Left cardiac atrium (tissue), 4 donors: ENCODE data around the gene COL18A1. TPM values are rescaled to one million over a fixed set of nuclear protein-coding genes. Genes with fewer than 3 reads are reported as not detected.

Experiments used
- ATAC-seq, 2 donors: fragments of 200-7000 bp; cut with Tn5 transposase; one replicate each; pipeline ENCODE4 v1.9.1; 2020; ENCODE audit warnings: mild to moderate bottlenecking in 2 of 2, moderate library complexity in 2 of 2
- DNase-seq: peaks from one replicate; pipeline ENCODE4 v3.0.0-alpha.2; 2020
- intact Hi-C, 2 donors: fragments of 100-400 bp; cut with DNase I; formaldehyde crosslinking; loops; one replicate each; pipeline versions ENCODE4 v1.14.1 to v1.15.1; 2022 to 2023
- total RNA-seq, 2 donors: library from RNA; stranded (reverse); fragmentation: NEBNext Ultra II Directional; extraction: Animal tissue kit (Norgen Biotek cat#: 25700); gene quantifications; one replicate each; pipeline ENCODE4 v1.2.1, GENCODE V29; 2021
- donor health status: DM: no; HTN: yes; CAD: no.
- donor health status: DM: no; HTN: yes; CAD: no; lungs with severe emphysema.
- donor health status: DM: yes; HTN: yes; CAD: no.
- donor health status: Dilated cardiomyopathy.

COL18A1 gene
- total RNA-seq, 2 donors from 2014 or later, result 53.4 to 104 TPM

DNA sequence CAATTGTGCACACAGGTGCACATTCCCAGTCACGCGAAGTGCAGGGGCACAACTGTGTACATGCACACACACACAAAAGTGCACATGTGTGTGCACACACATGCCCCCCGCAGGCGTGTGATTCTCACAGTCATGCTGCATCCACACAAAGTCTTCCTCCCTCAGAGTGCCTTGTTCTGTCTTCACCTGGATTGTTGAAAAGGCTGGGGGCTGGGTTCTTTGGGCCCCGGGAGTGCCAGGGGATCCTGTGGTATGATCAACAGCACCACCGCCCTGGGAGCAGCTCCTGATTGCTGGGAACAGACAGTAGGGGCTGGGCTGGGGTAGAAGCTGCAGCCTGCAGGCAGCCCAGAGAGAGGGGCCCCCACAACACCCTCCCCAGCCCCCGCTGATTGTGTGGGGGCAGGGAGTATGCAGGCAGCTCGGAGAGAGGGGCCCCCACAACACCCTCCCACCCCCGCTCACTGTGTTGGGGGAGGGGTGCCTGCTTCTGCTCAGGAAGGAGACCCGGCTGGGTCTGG lies 3.4 kb downstream of the COL18A1 start:
- intact Hi-C loops, result no loop called here
- ATAC-seq (no peak), DNase-seq (peak; percentile 17)

DNA sequence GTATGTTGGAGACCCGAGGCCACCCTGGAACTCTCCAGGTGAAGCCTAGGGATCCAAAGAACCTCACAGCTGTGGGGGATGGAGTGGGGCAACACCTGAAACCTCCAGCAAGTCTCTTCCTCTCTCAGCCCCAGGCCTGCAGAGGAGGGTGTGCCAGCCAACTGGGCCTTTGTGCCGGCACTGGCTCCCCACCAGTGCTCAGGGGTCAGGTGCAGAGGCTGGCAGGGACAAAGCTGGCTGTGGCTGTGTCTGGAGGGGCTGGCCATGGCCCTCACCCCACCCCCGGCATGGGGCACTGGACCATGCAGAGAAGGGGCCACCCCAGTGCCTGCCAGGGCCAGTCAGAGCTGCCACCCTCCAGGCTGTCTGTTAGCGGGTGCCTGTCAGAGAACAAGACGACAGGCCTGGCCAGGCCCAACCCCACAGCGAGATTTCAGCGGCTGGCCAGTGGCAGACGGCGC lies 3.9 kb downstream of the COL18A1 start:
- intact Hi-C loops, result no loop called here
- DNase-seq (peak; percentile 31), ATAC-seq (no peak)

DNA sequence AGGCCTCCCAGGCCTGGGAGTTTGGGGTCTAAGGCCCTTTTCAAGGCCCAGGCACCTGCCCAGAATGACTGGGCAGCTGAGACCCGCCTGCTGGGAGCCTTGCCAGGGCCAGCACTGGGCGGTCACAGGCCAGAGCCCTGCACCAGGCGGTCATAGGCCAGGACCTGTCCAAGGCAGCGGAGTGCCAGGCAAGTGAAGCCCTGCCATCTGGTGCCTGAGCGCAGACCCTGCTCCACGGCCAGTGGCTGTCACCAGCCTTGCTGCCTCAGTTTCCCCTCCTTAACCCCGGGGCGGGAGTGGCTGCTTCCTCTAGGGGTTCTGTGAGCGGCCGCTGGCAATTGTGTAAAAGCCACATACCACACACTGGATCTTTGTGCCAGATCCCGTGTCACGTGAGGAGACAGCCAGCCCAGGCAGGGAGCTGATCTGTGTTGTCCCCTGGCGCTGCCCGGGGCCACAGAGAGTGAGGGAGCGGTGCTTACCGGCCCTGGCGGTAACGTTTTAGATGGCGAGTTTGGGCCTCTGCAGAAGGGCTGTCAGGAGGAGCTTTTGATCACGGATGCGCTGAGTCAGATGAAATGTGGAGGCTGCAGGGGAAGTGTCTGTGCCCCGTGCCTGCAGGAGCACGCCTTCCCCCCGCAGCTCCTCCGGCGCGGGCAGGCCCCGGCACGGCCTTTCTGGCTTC lies 4.6 kb downstream of the COL18A1 start:
- peak in 1 of 2 donors; percentile 6 for ATAC-seq
- peak; percentile 45 for DNase-seq
- intact Hi-C loops, result no loop called here

- intact Hi-C loops, result no loop called here
These were observed 5.3 kb downstream of the COL18A1 start for GRCh38 chr21:45410151-45410864.

GRCh38 chr21:45410865-45411809 lies 6.2 kb downstream of the COL18A1 start:
- intact Hi-C loops, result no loop called here
- peak; percentile 83 for ATAC-seq
- DNase-seq, result peak; percentile 85

More at GRCh38 chr21:45410151-45410864, 5.3 kb downstream of the COL18A1 start:
- DNase-seq (peak; percentile 51), ATAC-seq (peak; percentile 0 to 12)

GRCh38 chr21:45411810-45412206 lies 6.8 kb downstream of the COL18A1 start:
- DNase-seq (no peak), ATAC-seq (no peak)
- intact Hi-C loops, result no loop called here

DNA sequence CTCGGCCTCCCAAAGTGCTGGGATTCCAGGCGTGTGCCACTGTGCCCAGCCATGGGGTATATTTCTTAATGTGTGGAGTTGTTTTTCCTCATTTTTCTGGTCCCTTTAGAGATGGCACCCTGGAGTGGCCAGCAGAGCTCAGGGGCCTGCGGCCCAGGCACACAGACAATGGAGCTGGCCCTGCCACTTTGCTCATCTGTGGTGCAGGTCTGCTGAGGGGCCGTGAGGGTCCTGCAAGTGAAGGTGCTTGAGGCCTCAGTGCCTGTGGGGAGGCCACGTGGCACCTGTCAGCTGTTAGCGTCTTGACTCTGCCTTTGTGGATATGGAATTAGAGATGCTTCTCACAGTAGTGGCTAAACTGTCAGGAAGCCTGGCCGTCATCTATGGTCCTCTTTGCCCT lies 7.5 kb downstream of the COL18A1 start:
- intact Hi-C loops, result no loop called here
- DNase-seq, result peak; percentile 11

GRCh38 chr21:45412909-45413611 lies 8.1 kb downstream of the COL18A1 start:
- ATAC-seq (no peak), DNase-seq (peak; percentile 39)
- intact Hi-C loops, result no loop called here

More for the DNA sequence above, 7.5 kb downstream of the COL18A1 start:
- ATAC-seq, result no peak

DNA sequence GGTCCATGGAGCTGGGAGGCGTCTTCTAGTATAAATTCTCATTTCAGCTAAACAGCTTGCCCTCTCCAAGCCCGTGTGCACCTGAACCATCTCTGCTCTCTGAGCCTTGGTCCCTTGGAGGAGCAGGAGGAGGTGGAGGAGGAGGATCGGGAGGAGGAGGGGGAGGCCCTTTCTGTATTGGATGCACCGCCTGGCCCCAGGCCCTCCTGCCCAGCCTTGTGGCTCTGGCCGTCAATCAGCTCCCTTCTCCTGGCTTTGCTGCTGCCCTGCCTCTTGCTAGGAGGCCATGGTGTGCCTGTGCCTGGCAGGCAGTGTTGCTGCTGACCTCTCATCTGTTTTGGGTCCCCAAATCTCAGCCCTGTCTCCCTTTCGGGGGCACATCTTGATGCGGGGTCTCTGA lies 9.0 kb downstream of the COL18A1 start:
- ATAC-seq, result no peak
- peak; percentile 21 for DNase-seq
- intact Hi-C loops, result no loop called here

- intact Hi-C loops, result no loop called here
- no peak for ATAC-seq
- peak; percentile 22 for DNase-seq
These were observed 9.6 kb downstream of the COL18A1 start for GRCh38 chr21:45414396-45415187.

- DNase-seq, result peak; percentile 24
- intact Hi-C loops, result no loop called here
- ATAC-seq, result no peak
These were observed 10.4 kb downstream of the COL18A1 start for GRCh38 chr21:45415188-45415942.

DNA sequence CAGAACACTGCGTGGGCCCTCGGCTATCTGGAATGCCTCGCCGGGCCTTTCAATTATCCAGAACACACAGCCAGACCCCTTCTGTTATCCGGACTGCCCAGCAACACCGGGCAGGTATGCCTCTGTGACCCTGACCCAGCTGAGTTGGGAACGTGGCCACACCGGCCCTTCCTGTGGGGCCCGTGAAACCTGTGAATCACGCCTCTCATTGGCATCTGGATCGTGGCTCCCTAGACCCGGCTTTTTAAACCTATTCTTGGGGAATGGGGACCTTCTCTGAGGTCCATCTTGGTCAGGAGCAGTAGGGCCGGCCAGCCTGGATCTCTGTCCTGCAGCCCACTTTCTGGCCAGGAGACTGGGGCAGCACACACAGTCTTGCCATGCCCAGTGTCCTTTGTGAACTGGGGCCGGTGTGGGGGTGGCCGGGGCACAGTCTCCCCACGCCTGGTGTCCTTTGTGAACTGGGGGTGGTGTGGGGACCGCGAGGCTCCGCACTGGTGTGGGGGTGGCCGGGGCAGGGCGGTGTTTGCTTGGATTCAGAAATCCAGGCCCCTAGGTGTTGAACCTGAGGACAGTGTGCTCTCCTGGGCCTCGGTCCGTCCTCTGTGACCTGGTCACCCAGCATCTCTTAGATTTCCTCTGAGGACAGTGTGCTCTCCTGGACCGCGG lies 11.1 kb downstream of the COL18A1 start:
- DNase-seq (peak; percentile 19), ATAC-seq (no peak)
- intact Hi-C loops, result no loop called here

DNA sequence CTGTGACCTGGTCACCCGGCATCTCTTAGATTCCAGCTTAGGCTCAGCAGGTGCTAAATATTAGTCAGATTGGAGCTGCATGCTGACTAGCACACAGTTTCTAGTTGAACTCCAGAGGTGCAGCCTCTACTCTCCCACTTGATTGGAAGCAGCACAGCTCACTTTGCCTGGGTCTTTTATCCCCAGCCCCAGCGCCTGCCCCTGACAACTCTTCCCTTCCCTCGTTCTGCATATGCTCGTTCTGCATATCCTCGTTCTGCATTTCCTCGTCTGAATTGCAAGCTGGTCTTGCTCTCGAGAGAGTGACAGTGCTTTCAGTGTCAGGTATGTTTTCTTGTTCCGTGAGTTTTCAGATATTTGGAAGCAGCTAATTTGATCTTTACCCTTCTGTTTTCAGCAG lies 11.7 kb downstream of the COL18A1 start:
- intact Hi-C loops, result no loop called here
- ATAC-seq, result no peak
- peak; percentile 12 for DNase-seq

- no peak for ATAC-seq
- peak; percentile 9 for DNase-seq
- intact Hi-C loops, result no loop called here
These were observed 12.4 kb downstream of the COL18A1 start for GRCh38 chr21:45417256-45417950.

- intact Hi-C loops, result no loop called here
- no peak for ATAC-seq
- peak; percentile 23 for DNase-seq
These were observed 13.0 kb downstream of the COL18A1 start for GRCh38 chr21:45417951-45418300.
